ENCODE measurements around the gene EHD4.

EHD4 gene

GRCh38 chr15:41915255-41915994, 56.9 kb downstream of the EHD4 start:
- DNase-seq: no peak

GRCh38 chr15:41914411-41914810, 57.9 kb downstream of the EHD4 start:
- DNase-seq: no peak

- DNase-seq: no peak
Observed at GRCh38 chr15:41913256-41913655, 59.1 kb downstream of the EHD4 start.

GRCh38 chr15:41911691-41912345, 60.5 kb downstream of the EHD4 start:
- DNase-seq: no peak

GRCh38 chr15:41908736-41909461, 63.5 kb downstream of the EHD4 start:
- DNase-seq: no peak

DNA sequence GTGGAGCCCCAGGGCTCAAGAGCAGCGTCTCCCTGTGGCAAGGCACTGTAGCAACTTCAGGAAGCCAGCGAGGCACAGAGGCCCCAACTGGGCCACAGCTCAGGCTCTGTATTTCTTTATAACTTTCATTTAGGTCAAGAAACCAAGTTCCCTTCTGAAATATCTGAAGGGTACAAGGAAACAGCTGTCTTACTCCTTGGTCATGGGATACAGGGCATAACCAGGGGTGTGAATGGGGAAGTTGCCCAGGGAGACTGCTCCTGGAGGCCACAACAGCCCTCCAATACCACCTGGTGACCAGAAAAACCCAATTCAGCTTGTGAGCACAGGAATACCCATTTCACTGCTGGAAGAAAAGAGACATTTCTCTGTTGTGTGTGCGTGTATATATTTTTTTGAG, 65.2 kb downstream of the EHD4 start:
- DNase-seq: no peak

GRCh38 chr15:41906608-41907007, 65.7 kb downstream of the EHD4 start:
- no peak for DNase-seq

GRCh38 chr15:41905036-41905793, 67.1 kb downstream of the EHD4 start:
- no peak for DNase-seq

DNA sequence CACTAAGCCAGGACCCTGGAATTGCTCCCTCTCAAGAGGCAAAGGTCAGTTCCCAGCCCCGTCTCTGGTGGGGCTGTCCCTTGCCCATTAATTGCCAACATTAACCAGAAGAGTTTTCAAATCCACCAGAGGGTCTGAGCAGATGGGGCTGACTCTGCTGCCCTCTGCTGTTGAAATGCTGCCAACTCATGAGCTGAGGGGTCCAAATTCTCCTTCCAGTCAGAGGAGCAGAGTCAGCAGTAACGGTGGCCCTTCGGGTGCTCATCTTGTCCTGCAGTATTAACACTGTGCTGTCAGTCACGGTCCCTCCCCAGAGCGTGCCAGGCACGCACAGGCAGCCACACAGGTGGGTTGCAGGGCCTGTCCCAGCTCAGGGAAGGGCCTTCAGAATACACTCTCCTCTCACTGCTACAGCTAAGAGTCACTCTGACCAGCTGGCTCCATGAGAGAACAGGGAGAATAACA, 67.8 kb downstream of the EHD4 start:
- peak; percentile 82 for DNase-seq

GRCh38 chr15:41903782-41904181, 68.6 kb downstream of the EHD4 start:
- no peak for DNase-seq

GRCh38 chr15:41901431-41901830, 70.9 kb downstream of the EHD4 start:
- DNase-seq: no peak

- no peak for DNase-seq
Observed at GRCh38 chr15:41900526-41901380, 71.6 kb downstream of the EHD4 start.

GRCh38 chr15:41899854-41900442, 72.4 kb downstream of the EHD4 start:
- no peak for DNase-seq

GRCh38 chr15:41897363-41897799, 75.0 kb downstream of the EHD4 start:
- no peak for DNase-seq

DNA sequence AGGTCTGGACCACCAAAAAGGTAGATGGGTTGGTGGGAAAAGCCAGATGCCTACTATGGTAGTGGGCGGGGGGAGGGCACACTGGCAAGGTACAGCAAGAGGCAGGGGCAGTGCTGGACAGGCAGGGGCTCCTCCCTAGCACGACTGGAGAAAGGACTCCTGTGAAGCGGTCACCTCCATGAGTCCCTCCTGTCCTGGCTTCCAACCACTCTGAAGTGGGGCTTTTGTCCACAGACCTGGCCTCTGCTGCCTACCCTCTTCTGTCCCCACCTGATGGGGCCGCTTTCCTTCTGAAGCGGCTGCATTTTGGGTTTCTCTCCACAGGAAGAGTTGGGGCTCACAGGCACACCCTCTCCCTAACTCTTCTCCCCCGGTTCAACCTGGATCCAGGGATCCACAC, 75.8 kb downstream of the EHD4 start:
- DNase-seq: no peak

GRCh38 chr15:41895957-41896356, 76.4 kb downstream of the EHD4 start:
- no peak for DNase-seq

- no peak for DNase-seq
Observed at GRCh38 chr15:41895491-41895890, 76.9 kb downstream of the EHD4 start.

DNA sequence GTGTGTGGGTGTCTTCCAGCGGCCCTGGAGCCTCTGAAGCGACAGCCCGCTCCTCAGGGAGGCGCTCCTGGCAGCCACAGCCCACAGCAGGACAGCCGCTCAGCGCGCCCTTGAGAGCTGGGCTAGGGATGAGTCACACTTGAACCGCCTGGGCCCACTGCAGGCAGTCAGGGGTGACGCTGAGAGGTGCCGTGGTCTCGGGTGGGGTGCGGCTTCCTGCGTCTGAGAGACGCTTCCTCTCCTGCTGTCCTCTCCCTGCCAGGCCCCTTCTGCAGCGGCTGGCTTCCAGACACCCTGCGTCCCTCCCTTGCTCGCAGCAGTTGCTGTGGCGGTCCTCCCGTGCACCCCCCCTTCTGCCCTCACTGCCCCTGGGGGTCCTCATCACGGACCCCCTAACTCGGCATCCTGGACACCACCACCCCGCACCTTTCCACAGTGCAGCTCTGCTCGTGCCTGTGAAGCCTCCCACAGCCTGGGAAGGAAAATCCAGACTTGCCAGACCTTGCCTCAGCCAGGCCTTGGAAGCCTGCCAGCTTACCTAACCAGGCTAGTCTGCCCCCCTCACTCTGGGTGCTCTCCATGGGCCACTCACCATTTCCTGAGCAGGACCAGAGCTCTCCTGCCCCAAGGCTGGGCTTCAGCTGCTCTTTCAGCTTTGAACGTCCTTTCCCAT, 77.4 kb downstream of the EHD4 start:
- peak; percentile 89 for DNase-seq

- no peak for DNase-seq
Observed at GRCh38 chr15:41894251-41894790, 78.0 kb downstream of the EHD4 start.

DNA sequence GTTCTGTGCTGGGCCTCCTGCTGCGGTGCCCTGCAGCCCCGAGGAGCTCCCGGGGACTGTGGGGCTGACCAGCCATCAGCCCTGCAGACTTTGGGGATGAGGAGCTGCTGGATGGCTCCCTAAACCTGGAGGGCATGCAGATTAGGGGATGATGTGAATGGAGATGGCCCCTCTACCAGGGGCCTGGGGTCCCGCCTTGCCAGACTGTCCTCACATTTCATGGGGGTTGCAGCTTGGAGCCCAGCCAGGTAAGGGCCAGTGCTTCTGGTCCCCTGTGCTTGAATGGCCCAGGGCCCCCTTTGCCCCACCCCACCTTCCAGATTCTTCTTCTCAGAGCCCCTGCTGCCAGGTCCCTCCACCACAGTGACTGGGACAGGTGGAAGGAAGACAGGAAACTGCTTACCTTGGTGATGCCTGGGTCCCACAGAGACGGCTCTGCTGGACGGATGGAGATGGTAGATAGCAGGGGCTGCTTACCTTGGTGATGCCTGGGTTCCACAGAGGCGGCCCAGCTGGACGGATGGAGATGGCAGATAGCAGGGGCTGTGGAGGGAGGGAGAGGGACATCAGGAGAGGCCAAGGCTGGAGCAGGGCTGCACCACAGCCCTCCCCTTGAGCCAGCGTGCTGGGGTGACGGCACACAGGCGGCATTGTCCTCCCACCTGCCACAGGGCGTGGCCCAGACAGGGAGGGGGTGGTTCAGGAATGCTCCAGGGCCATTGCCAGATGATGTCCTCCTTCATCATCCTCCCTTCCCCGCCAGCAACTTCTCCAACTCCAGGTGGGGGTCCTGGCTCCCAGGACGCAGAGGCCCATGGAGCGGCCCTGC, 78.7 kb downstream of the EHD4 start, which contains the start of gene SPTBN5:
Gene SPTBN5, minus strand, starts transcription at position 632 of the 829 bp plus-strand sequence. Its CDS starts 556 bp downstream, at position 76.
- DNase-seq: no peak

Measured in activated T-cell treated with anti-CD3 and anti-CD28 coated beads, Interleukin-2, amount 50 U/mL, for 1 hour (primary cell).